HEK293 (cell line): ENCODE data around the gene SLC35C1.

Experiments used
- SALL2 ChIP-seq: fragments of 450-650 bp; formaldehyde crosslinking; IDR thresholded peaks from 2 replicates; pipeline ENCODE4 v1.5.0; 2017; ENCODE audit warnings: missing biosample characterization, mild to moderate bottlenecking, missing genetic modification characterization, borderline replicate concordance
- TRIM28 ChIP-seq: IDR thresholded peaks from 2 replicates; pipeline ENCODE4 v1.6.1; 2011; ENCODE audit warnings: low read length, control low read depth, borderline replicate concordance
- ZNF121 ChIP-seq: fragments of 450-650 bp; formaldehyde crosslinking; IDR thresholded peaks from 2 replicates; pipeline ENCODE4 v1.5.1; 2016; ENCODE audit warnings: missing biosample characterization, missing genetic modification characterization
- ZNF174 ChIP-seq: fragments of 450-650 bp; formaldehyde crosslinking; IDR thresholded peaks from 2 replicates; pipeline ENCODE4 v1.5.0; 2017; ENCODE audit warnings: missing biosample characterization, mild to moderate bottlenecking, missing genetic modification characterization
- ZNF76 ChIP-seq: fragments of 450-650 bp; formaldehyde crosslinking; IDR thresholded peaks from 2 replicates; pipeline ENCODE4; 2016; ENCODE audit warnings: low read depth, missing biosample characterization, missing genetic modification characterization, borderline replicate concordance
- TF ChIP-seq, protein P1 (sequence below): fragments of 450-650 bp; formaldehyde crosslinking; IDR thresholded peaks from 2 replicates; pipeline ENCODE4 v1.5.1; 2016; ENCODE audit warnings: missing biosample characterization, missing genetic modification characterization
- TF ChIP-seq, protein P2 (sequence below): fragments of 450-650 bp; formaldehyde crosslinking; conservative IDR thresholded peaks from 2 replicates; pipeline ENCODE4 v1.5.1; 2016; ENCODE audit warnings: low read depth, missing biosample characterization, missing genetic modification characterization
- TF ChIP-seq, protein P3 (sequence below): fragments of 450-650 bp; formaldehyde crosslinking; IDR thresholded peaks from 2 replicates; pipeline ENCODE4 v1.5.1; 2016; ENCODE audit warnings: missing biosample characterization, missing genetic modification characterization
- TF ChIP-seq, protein P4 (sequence below): fragments of 450-650 bp; IDR thresholded peaks from 2 replicates; pipeline ENCODE4 v1.5.1; 2018; ENCODE audit warnings: missing biosample characterization, missing genetic modification characterization

DNA sequence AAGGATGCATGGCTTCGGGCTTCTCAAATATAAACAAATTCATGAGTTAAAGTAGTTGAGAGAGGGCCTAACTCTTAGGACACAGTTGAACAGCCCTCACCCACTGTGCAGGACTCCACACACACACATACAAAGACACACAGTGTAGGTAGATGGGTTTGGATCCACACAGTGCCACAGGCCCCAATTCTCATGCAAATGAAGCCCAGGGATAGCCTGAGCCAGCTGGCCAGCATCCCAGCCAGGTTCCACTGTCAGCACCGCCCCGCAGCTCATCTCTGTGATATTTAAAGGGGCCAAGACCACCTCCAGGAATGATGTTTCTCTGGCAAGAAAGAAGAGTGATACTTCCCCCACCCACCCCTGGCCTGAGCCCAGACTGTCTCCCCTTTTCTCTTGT, 11.7 kb downstream of the SLC35C1 start:
- no peak for TF ChIP-seq ZNF76
- TF ChIP-seq, protein P1, sequence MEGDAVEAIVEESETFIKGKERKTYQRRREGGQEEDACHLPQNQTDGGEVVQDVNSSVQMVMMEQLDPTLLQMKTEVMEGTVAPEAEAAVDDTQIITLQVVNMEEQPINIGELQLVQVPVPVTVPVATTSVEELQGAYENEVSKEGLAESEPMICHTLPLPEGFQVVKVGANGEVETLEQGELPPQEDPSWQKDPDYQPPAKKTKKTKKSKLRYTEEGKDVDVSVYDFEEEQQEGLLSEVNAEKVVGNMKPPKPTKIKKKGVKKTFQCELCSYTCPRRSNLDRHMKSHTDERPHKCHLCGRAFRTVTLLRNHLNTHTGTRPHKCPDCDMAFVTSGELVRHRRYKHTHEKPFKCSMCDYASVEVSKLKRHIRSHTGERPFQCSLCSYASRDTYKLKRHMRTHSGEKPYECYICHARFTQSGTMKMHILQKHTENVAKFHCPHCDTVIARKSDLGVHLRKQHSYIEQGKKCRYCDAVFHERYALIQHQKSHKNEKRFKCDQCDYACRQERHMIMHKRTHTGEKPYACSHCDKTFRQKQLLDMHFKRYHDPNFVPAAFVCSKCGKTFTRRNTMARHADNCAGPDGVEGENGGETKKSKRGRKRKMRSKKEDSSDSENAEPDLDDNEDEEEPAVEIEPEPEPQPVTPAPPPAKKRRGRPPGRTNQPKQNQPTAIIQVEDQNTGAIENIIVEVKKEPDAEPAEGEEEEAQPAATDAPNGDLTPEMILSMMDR = no peak
- TF ChIP-seq, protein P2, sequence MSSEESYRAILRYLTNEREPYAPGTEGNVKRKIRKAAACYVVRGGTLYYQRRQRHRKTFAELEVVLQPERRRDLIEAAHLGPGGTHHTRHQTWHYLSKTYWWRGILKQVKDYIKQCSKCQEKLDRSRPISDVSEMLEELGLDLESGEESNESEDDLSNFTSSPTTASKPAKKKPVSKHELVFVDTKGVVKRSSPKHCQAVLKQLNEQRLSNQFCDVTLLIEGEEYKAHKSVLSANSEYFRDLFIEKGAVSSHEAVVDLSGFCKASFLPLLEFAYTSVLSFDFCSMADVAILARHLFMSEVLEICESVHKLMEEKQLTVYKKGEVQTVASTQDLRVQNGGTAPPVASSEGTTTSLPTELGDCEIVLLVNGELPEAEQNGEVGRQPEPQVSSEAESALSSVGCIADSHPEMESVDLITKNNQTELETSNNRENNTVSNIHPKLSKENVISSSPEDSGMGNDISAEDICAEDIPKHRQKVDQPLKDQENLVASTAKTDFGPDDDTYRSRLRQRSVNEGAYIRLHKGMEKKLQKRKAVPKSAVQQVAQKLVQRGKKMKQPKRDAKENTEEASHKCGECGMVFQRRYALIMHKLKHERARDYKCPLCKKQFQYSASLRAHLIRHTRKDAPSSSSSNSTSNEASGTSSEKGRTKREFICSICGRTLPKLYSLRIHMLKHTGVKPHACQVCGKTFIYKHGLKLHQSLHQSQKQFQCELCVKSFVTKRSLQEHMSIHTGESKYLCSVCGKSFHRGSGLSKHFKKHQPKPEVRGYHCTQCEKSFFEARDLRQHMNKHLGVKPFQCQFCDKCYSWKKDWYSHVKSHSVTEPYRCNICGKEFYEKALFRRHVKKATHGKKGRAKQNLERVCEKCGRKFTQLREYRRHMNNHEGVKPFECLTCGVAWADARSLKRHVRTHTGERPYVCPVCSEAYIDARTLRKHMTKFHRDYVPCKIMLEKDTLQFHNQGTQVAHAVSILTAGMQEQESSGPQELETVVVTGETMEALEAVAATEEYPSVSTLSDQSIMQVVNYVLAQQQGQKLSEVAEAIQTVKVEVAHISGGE (tag by site-specific recombination) = no peak
- no peak for TF ChIP-seq ZNF121 (tag by site-specific recombination)
- TF ChIP-seq ZNF174 (tag by site-specific recombination) = no peak
- TF ChIP-seq, protein P3, sequence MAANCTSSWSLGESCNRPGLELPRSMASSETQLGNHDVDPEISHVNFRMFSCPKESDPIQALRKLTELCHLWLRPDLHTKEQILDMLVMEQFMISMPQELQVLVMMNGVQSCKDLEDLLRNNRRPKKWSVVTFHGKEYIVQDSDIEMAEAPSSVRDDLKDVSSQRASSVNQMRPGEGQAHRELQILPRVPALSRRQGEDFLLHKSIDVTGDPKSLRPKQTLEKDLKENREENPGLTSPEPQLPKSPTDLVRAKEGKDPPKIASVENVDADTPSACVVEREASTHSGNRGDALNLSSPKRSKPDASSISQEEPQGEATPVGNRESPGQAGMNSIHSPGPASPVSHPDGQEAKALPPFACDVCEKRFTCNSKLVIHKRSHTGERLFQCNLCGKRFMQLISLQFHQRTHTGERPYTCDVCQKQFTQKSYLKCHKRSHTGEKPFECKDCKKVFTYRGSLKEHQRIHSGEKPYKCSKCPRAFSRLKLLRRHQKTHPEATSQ (tag by site-specific recombination) = no peak
- TF ChIP-seq, protein P4, sequence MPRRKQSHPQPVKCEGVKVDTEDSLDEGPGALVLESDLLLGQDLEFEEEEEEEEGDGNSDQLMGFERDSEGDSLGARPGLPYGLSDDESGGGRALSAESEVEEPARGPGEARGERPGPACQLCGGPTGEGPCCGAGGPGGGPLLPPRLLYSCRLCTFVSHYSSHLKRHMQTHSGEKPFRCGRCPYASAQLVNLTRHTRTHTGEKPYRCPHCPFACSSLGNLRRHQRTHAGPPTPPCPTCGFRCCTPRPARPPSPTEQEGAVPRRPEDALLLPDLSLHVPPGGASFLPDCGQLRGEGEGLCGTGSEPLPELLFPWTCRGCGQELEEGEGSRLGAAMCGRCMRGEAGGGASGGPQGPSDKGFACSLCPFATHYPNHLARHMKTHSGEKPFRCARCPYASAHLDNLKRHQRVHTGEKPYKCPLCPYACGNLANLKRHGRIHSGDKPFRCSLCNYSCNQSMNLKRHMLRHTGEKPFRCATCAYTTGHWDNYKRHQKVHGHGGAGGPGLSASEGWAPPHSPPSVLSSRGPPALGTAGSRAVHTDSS (tag by site-specific recombination) = no peak
- TF ChIP-seq TRIM28 = no peak
- TF ChIP-seq SALL2 (tag by site-specific recombination) = no peak
